HL-60/S4 (cell line): Measurements from ENCODE around the gene CASKIN1.

Experiments
- in situ Hi-C: fragments of 300-500 bp; cut with MboI; formaldehyde crosslinking; loops from 2 replicates; pipeline ENCODE4 v1.14.3; 2022; ENCODE audit warnings: low sequenced_read_pairs

Gene CASKIN1

GRCh38 chr16:2142942-2143877, 53.2 kb downstream of the CASKIN1 start:
- in situ Hi-C loops, result loop anchor here (10.0 to 25.0 kb wide), 2 partner anchors 128 to 281 kb away; partner anchors contain the start of genes MEIOB and NPW

GRCh38 chr16:2135770-2136490, 60.5 kb downstream of the CASKIN1 start, which contains the start of gene PKD1:
TSS of gene PKD1 (minus strand) at chr16:2135898. CDS start at chr16:2135689, 209 bp downstream.
- in situ Hi-C loops, result loop anchor here (25.0 kb wide), 1 partner anchor 274 kb away; the partner anchor contains the start of gene MEIOB

DNA sequence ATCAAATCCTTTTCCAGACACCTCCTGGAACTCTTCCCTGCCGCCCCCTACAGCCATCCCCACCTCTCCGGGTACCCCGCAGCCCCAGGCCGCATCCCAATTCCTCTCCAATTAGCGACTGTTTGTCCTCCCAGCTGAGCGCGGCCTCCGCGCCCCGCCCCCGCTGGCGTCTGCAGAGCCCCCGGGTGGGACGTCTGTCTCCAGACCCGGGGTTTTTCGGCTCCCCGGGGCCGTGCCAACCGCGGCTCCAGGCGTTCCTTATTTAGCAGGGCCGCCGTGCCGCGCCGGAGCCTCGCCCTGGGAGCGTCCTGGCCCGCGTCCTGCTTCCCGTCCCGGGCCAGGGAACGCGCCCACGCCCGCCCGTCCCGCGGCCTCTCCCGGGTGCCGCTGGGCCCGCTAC, 61.3 kb downstream of the CASKIN1 start:
- in situ Hi-C loops, result loop anchor here (25.0 kb wide), 1 partner anchor 273 kb away; the partner anchor contains the start of gene MEIOB

DNA sequence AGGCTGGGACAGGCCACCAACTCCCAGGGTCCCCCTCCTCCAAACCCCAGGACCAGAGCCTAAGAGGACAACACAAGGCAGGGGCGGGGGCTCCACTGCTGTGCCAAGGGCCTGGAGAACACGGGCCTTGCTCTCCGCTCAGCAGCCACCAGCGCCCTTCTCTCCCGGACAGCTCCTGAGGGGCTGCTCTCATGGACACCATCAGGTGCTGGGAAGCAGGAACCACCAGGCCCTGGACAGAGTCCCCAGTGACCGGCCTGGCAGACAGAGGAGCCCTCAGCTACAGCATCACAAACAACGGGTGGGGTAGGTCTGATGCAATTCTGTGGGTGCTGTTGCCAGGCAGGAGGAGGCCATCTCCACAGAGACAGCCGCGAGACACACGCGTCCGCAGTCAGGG, 62.6 kb downstream of the CASKIN1 start:
- in situ Hi-C loops, result loop anchor here (25.0 kb wide), 1 partner anchor 271 kb away; the partner anchor contains the start of gene MEIOB

GRCh38 chr16:2129890-2130447, 66.4 kb downstream of the CASKIN1 start:
- in situ Hi-C loops, result loop anchor here (25.0 kb wide), 1 partner anchor 268 kb away; the partner anchor contains the start of gene MEIOB

DNA sequence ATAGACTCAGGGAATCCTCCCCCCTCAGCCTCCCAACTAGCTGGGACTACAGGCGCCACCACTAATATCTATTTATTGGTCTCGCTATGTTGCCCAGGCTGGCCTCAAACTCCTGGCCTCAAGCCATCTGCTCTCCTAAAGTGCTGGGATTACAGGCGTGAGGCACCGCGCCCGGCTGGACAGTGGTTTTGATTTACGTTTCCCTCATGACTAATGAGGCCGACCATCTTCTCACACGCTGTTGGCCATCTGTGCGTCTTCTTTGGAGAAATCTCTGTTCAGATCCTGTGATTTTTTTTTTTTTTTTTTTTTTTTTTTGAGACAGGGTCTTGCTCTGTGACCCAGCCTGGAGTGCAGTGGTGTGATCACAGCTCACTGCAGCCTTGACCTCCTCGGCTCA, 67.2 kb downstream of the CASKIN1 start:
- in situ Hi-C loops, result loop anchor here (25.0 kb wide), 1 partner anchor 267 kb away; the partner anchor contains the start of gene MEIOB

DNA sequence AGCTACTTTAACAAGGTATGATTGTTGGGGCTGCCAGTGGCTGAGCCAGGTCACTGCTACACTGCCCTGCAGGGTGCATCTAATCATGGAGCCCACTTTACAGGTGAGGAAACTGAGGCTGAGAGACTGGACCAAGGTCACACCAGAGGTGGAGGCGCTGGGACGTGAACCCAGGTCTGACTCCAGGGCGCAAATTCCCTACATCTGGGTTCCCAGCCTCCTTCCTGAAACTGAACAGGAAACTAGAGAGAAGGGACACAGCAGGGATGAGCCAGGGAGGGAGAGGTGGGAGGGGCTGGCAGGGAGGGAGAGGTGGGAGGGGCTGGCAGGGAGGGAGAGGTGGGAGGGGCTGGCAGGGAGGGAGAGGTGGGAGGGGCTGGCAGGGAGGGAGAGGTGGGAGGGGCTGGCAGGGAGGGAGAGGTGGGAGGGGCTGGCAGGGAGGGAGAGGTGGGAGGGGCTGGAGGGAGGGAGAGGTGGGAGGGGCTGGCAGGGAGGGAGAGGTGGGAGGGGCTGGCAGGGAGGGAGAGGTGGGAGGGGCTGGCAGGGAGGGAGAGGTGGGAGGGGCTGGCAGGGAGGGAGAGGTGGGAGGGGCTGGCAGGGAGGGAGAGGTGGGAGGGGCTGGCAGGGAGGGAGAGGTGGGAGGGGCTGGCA, 68.7 kb downstream of the CASKIN1 start:
- in situ Hi-C loops, result loop anchor here (25.0 kb wide), 1 partner anchor 265 kb away; the partner anchor contains the start of gene MEIOB
